Endometrial microvascular endothelial cells (primary cell): Measurements from ENCODE around the gene TBCD. TPM values are rescaled to one million over a fixed set of nuclear protein-coding genes. Genes with fewer than 3 reads are reported as not detected.

ENCODE experiments used
- in situ Hi-C: cut with HindIII; loops from 2 replicates; pipeline ENCODE4 v1.10.0; 2017; ENCODE audit warnings: low sequenced_read_pairs, low pct_unique_long_range_greater_than_20kb; ENCODE audit errors: inconsistent ontology term
- total RNA-seq: library from RNA; depleted of rRNA; stranded (reverse); fragments of >200 nt; gene quantifications from one replicate; pipeline ENCODE4 v1.2.3, GENCODE V29; 2015; ENCODE audit errors: inconsistent ontology term

Gene TBCD
- total RNA-seq, 1 donor from 2014 or later: 88.0 TPM

- in situ Hi-C loops: no loop called here
These were observed 150.0 kb downstream of the TBCD start for GRCh38 chr17:82901856-82902255.

DNA sequence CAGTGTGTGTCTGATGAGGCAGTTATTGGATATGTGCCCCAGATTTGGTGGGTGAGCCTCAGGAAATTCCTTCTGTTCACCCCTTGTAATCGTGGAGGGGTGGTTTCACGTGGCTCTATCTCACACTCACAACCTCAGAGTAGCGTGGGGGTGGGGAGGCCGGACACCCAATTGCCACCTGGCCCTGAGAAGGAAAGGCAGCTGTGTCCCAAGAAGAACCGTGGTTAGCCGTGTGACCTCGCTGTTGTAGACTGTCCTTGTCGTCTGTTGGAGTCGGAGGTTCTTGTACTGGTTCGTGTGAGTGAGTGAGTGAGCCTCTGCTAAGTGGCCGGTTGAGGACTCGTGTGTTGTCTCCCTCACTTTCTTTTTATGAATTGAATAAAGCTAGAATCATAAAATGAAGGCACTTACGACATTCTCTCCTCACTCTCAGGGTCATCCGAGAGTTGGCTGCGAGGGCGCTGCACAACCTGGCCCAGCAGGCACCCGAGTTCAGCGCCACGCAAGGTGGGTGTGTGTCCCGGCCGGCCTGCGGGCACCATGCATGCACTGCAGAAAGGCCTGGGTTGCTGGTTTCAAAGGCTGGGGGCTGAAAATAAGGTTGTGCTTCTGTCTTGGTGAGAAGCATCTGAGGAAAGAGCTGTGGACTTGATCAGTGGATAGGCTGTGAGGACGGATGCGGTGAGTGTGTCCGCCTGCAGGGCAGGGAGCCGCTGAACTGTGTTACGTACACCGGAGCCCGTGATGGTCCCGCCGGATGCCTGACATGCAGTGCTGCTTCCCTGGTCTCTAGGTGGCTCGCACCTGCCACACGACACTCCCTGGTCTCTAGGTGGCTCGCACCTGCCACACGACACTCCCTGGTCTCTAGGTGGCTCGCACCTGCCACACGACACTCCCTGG, 151.4 kb downstream of the TBCD start:
- in situ Hi-C loops: no loop called here

- in situ Hi-C loops: no loop called here
These were observed 153.3 kb downstream of the TBCD start for GRCh38 chr17:82905130-82905529.

- in situ Hi-C loops: no loop called here
These were observed 156.1 kb downstream of the TBCD start for GRCh38 chr17:82907797-82908542.

DNA sequence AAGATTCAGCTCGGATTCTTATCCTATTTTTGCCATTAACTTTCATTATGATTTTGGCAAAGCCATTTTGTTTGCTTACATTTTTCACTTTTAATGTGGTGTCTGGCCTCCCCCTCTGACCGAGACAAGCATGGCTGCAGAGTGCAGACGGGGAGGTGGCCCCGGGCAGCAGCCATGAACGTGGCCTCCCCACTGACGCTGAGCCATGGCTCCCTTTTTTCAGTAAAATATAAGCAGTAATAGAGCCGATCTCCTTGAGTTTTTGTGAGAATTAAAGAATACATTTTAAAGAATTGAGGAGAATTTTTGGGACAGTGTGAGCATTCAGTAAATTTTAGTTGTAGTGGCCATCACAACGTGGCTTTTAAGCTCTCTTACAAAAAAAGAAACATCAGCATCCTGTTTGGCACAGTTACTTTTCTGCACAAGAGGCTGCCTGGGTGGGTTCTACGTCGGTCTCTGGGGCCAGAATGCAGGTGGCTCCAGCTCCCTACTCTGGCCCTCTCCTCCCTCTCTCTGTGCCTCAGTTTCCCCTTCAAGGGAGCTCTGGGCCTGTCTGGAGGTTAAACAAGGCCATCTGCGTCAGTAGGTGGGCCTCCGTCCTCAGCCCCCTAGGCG, 156.8 kb downstream of the TBCD start:
- in situ Hi-C loops: no loop called here

- in situ Hi-C loops: no loop called here
These were observed 157.5 kb downstream of the TBCD start for GRCh38 chr17:82909322-82909904.

DNA sequence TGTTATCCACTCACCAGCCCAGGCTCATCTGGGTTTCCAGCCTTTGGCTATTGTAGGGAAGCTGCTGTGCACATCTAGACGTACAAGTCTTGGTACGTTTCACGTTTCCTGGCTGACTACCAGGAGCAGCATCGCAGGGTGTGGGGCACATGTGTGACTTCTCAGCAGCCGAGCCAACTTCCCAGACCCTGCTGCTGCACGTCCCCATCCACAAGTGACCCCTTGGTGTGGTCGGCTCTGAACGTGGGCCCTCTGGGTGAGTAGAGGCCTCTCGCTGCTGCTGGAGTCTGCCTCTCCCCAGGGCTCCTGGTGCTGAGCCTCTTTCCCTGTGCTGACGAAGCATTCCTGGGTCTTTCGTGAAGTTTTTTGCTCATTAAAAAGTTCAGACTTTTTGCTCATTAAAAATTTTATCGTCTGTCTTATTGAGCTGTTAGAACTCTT, 158.2 kb downstream of the TBCD start:
- in situ Hi-C loops: no loop called here

GRCh38 chr17:82910770-82911169, 158.9 kb downstream of the TBCD start:
- in situ Hi-C loops: no loop called here

DNA sequence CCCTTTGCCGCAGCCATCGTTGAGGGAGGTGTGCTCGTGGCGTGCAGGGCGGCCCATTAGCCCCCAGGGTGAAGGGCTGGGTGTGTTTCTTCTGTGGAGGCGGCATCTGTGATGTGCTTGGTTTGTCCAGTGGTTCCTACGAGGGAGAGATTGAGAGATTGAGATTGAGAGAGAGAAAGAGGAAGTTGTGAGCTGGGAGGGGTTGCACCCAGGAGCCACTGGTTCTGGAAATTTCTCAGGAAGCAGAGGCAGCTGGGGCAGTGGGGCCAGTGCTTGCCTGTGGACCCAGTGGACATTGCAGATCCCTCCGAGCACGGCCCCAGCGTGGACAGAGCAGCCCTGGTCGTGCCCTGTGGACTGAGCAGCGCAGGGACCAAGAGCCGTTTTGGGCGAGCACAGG, 160.0 kb downstream of the TBCD start:
- in situ Hi-C loops: no loop called here

DNA sequence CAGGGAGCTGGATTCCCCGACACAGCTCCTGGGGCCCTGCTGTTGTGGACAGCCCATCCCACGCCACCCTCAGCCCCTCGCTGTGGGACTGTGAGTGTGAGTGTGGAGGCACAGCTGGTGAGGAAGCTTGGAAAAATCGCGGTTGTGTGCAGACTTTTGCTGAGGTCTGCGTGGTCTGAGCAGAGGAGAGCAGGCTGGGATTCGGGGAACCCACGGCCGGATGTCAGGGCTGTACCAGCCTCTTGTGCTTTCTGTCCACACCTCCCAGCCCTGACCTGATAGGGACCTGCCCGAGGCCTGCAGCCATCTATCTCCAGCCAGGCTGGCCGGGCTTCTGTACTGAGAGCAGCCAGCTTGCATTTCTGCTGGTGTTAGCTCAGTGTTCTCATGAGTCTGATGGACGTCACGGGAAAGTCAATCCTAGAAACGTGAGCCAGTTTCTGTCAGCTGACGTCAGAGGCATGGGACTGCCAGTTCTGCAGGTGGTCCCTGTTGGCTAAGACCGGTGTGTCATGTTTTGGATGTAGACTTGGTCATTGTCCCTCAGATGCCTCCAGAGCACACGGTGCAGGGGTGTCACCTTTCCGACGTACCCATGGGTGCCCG, 160.7 kb downstream of the TBCD start:
- in situ Hi-C loops: no loop called here

- in situ Hi-C loops: no loop called here
These were observed 161.6 kb downstream of the TBCD start for GRCh38 chr17:82913304-82914043.

- in situ Hi-C loops: no loop called here
These were observed 162.5 kb downstream of the TBCD start for GRCh38 chr17:82914375-82914774.

GRCh38 chr17:82915010-82915756, 163.3 kb downstream of the TBCD start:
- in situ Hi-C loops: no loop called here

DNA sequence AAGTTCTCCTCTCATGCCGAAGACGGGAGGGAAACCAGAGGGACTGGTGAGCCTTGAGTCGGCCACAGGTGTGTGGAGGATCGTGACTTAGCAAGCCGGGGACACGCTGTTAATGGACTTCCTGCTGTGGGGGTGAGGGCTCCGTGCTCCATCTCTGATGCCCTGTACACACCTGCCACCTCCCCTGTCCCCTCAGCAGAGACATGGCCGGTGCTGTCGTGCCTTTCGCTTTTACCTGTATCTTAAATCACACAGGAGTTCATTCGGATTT, 163.8 kb downstream of the TBCD start:
- in situ Hi-C loops: no loop called here

- in situ Hi-C loops: no loop called here
These were observed 166.0 kb downstream of the TBCD start for GRCh38 chr17:82917699-82918345.

GRCh38 chr17:82918508-82918907, 166.6 kb downstream of the TBCD start:
- in situ Hi-C loops: no loop called here

DNA sequence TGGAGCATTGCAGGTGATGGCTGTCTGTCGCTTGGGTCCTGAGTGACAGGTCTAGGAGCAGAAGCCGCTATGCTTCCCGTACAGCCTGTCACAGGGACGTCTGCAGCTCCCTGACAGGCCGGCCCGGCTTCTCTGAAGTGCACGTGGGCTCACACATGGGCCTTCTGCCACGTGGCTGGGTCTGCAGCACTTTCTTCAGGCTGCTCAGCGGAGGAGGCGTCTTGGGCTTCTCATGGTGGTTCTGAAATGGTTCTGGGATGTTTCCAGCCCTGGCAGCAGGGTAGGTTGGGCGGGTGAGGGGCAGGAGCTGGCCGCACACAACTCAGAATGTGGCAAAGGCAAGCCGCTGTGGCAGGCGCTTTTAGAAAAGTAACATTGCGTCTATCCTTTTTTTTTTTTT, 168.3 kb downstream of the TBCD start:
- in situ Hi-C loops: no loop called here
